H1 (cell line): ENCODE results near the gene SIPA1L3. TPM values are rescaled to one million over a fixed set of nuclear protein-coding genes. Genes with fewer than 3 reads are reported as not detected.

Experiments
- CTCF ChIA-PET: fragments of 300-600 bp; sonication (Branson Sonifier 250); formaldehyde crosslinking; loops from one replicate; lab custom pipeline; 2021; ENCODE audit not compliant: partially characterized antibody; lab: Charles Lee
- POLR2A ChIA-PET: fragments of 300-600 bp; sonication (Branson Sonifier 250); formaldehyde crosslinking; loops from one replicate; lab custom pipeline; 2021; ENCODE audit warnings: inconsistent platforms; ENCODE audit not compliant: partially characterized antibody; lab: Charles Lee
- DNase-seq, 2 experiments: peaks; one replicate each; pipeline versions ENCODE4 v3.0.0 to v3.0.0-alpha.2; 2010 to 2022; ENCODE audit warnings: low spot score in 2 of 2, low read depth in 1 of 2, mixed read lengths in 1 of 2
- FAIRE-seq: peaks from 2 replicates; lab custom pipeline; 2011; peaks lifted over from hg19 to GRCh38; lab: Jason Lieb, UNC
- H2AFZ ChIP-seq: 2 replicates; pipeline ENCODE4 v1.8.1; 2012; ENCODE audit warnings: low read length, inconsistent platforms
- H2AK5ac ChIP-seq: 2 replicates; pipeline ENCODE4 v1.6.1; 2013; ENCODE audit warnings: low read depth, low read length
- H2BK120ac ChIP-seq: replicated peaks from 2 replicates; pipeline ENCODE3; 2013; ENCODE audit warnings: low read depth, low read length, inconsistent platforms
- H2BK12ac ChIP-seq: 2 replicates; pipeline ENCODE4 v1.6.1; 2013; ENCODE audit warnings: low read depth, low read length
- H2BK15ac ChIP-seq: 2 replicates; pipeline ENCODE4 v1.6.1; 2013; ENCODE audit warnings: low read length
- H2BK20ac ChIP-seq: 2 replicates; pipeline ENCODE4 v1.6.1; 2013; ENCODE audit warnings: low read length
- H2BK5ac ChIP-seq: 2 replicates; pipeline ENCODE4 v1.6.1; 2013; ENCODE audit warnings: low read depth, low read length
- H3K14ac ChIP-seq: 2 replicates; pipeline ENCODE4 v1.6.1; 2013; ENCODE audit warnings: inconsistent platforms; ENCODE audit not compliant: insufficient read length
- H3K18ac ChIP-seq: 2 replicates; pipeline ENCODE4 v1.6.1; 2013; ENCODE audit warnings: low read length; ENCODE audit errors: extremely low read depth
- H3K23ac ChIP-seq: 2 replicates; pipeline ENCODE4 v1.6.1; 2013; ENCODE audit warnings: inconsistent platforms; ENCODE audit not compliant: insufficient read length
- H3K23me2 ChIP-seq: 2 replicates; pipeline ENCODE4 v1.6.1; 2013; ENCODE audit warnings: low read depth, low read length
- H3K27ac ChIP-seq: 2 replicates; pipeline ENCODE4 v1.6.1; 2011; ENCODE audit warnings: low read depth, low read length, inconsistent platforms
- H3K27me3 ChIP-seq, 4 experiments: replicated peaks in 1 of 4; 1 replicate in 1 of 4; 2 replicates in 3 of 4; pipeline versions ENCODE4 v1.6.1 to v1.8.1; 2011 to 2013; ENCODE audit warnings: low read length in 3 of 4, mild to moderate bottlenecking in 3 of 4, inconsistent platforms in 2 of 4, mixed read lengths in 2 of 4, moderate library complexity in 1 of 4; ENCODE audit not compliant: control insufficient read depth in 3 of 4, insufficient read depth in 3 of 4; ENCODE audit errors: extremely low read depth in 1 of 4
- H3K36me3 ChIP-seq, 4 experiments: 2 replicates each; pipeline versions ENCODE4 v1.6.1 to v1.8.1; 2011 to 2013; ENCODE audit warnings: mild to moderate bottlenecking in 4 of 4, low read length in 3 of 4, moderate library complexity in 2 of 4, control low read depth in 1 of 4, inconsistent platforms in 1 of 4; ENCODE audit not compliant: insufficient read depth in 4 of 4, control insufficient read depth in 2 of 4
- H3K4ac ChIP-seq: replicated peaks from 2 replicates; pipeline ENCODE3; 2013; ENCODE audit warnings: low read length, low read depth, mixed read lengths, inconsistent platforms; ENCODE audit not compliant: insufficient read length
- H3K4me1 ChIP-seq, 4 experiments: replicated peaks in 1 of 4; 1 replicate in 1 of 4; 2 replicates in 3 of 4; pipeline versions ENCODE4 v1.6.1 to v1.8.1; 2011 to 2013; ENCODE audit warnings: low read length in 3 of 4, inconsistent platforms in 2 of 4, mixed read lengths in 1 of 4; ENCODE audit not compliant: insufficient read depth in 4 of 4, control insufficient read depth in 3 of 4
- H3K4me2 ChIP-seq, 2 experiments: 2 replicates each; pipeline versions ENCODE4 v1.6.1 to v1.8.1; 2011 to 2013; ENCODE audit warnings: low read depth in 2 of 2, low read length in 2 of 2, control low read depth in 1 of 2, inconsistent platforms in 1 of 2, mild to moderate bottlenecking in 1 of 2; ENCODE audit not compliant: insufficient read depth in 1 of 2
- H3K4me3 ChIP-seq, 4 experiments: fragments of 200-600, 300-600 bp in 1 of 4; sonication (generic), shearing (Covaris generic), sonication (Bioruptor Twin) in 1 of 4; 2 replicates each; pipeline versions ENCODE4 v1.5.1 to v1.8.1; 2011 to 2016; ENCODE audit warnings: low read length in 4 of 4, low read depth in 3 of 4, control low read depth in 2 of 4, inconsistent platforms in 2 of 4, mild to moderate bottlenecking in 2 of 4, mixed read lengths in 1 of 4, moderate library complexity in 1 of 4; ENCODE audit not compliant: insufficient read depth in 2 of 4; ENCODE audit errors: extremely low read depth in 1 of 4
- H3K56ac ChIP-seq: replicated peaks from 2 replicates; pipeline ENCODE3; 2013; ENCODE audit warnings: low read depth, mild to moderate bottlenecking, mixed read lengths, low read length, inconsistent platforms; ENCODE audit not compliant: insufficient read length
- H3K79me1 ChIP-seq: 2 replicates; pipeline ENCODE4 v1.6.1; 2013; ENCODE audit warnings: low read depth, low read length, control low read depth
- H3K79me2 ChIP-seq, 2 experiments: 2 replicates each; pipeline versions ENCODE4 v1.6.1 to v1.8.1; 2012 to 2013; ENCODE audit warnings: low read length in 2 of 2, mild to moderate bottlenecking in 2 of 2, inconsistent platforms in 1 of 2; ENCODE audit not compliant: insufficient read depth in 2 of 2, control insufficient read depth in 1 of 2
- H3K9ac ChIP-seq, 4 experiments: replicated peaks in 1 of 4; 1 replicate in 1 of 4; 2 replicates in 3 of 4; pipeline versions ENCODE4 v1.6.1 to v1.8.1; 2011 to 2013; ENCODE audit warnings: low read depth in 3 of 4, low read length in 3 of 4, control low read depth in 2 of 4, mild to moderate bottlenecking in 2 of 4, moderate library complexity in 2 of 4, inconsistent platforms in 1 of 4; ENCODE audit errors: extremely low read depth in 1 of 4
- H3K9me3 ChIP-seq, 2 experiments: 2 replicates each; pipeline versions ENCODE4 v1.6.1 to v1.8.1; 2012 to 2013; ENCODE audit warnings: mild to moderate bottlenecking in 2 of 2, moderate library complexity in 2 of 2, control low read depth in 1 of 2, inconsistent platforms in 1 of 2, low read depth in 1 of 2, low read length in 1 of 2, mixed read lengths in 1 of 2; ENCODE audit not compliant: insufficient read depth in 2 of 2
- H4K20me1 ChIP-seq, 2 experiments: replicated peaks in 1 of 2; 2 replicates each; pipeline versions ENCODE3 to v1.8.1; 2011 to 2013; ENCODE audit warnings: inconsistent platforms in 2 of 2, low read length in 2 of 2, mild to moderate bottlenecking in 1 of 2; ENCODE audit not compliant: insufficient read depth in 2 of 2, control insufficient read depth in 1 of 2
- H4K5ac ChIP-seq: 2 replicates; pipeline ENCODE4 v1.6.1; 2013; ENCODE audit warnings: low read length, low read depth, mixed read lengths, inconsistent platforms; ENCODE audit not compliant: insufficient read length
- H4K8ac ChIP-seq: 2 replicates; pipeline ENCODE4 v1.8.0; 2013; ENCODE audit warnings: mild to moderate bottlenecking, moderate library complexity, low read length, inconsistent platforms; ENCODE audit not compliant: insufficient read depth; ENCODE audit errors: extremely low read depth
- H4K91ac ChIP-seq: replicated peaks from 2 replicates; pipeline ENCODE3; 2013; ENCODE audit warnings: low read length, mixed read lengths, inconsistent platforms; ENCODE audit not compliant: insufficient read length
- ASH2L ChIP-seq: fragments of 200-600, 300-600 bp; sonication (generic); IDR thresholded peaks from one replicate; pipeline ENCODE4 v1.7.1; 2017; ENCODE audit warnings: low read length
- BCL11A ChIP-seq, 2 experiments: IDR thresholded peaks; one replicate each; pipeline ENCODE4 v1.6.1; 2011; ENCODE audit warnings: low read depth in 2 of 2, low read length in 2 of 2, mild to moderate bottlenecking in 2 of 2
- BRCA1 ChIP-seq: IDR thresholded peaks from 2 replicates; pipeline ENCODE4 v1.6.1; 2012; ENCODE audit warnings: low read depth, low read length, improper control_type of control experiment
- CTCF ChIP-seq, 3 experiments: IDR thresholded peaks; 1 replicate in 2 of 3; 2 replicates in 1 of 3; pipeline versions ENCODE4 v1.5.1 to v1.6.1; 2011; ENCODE audit warnings: low read length in 3 of 3, mild to moderate bottlenecking in 3 of 3, inconsistent platforms in 2 of 3, low read depth in 1 of 3, moderate library complexity in 1 of 3; ENCODE audit not compliant: insufficient read depth in 1 of 3; ENCODE audit errors: control extremely low read depth in 1 of 3
- EGR1 ChIP-seq: IDR thresholded peaks from 2 replicates; pipeline ENCODE4 v1.6.1; 2011; ENCODE audit warnings: low read depth, low read length, borderline replicate concordance
- KDM1A ChIP-seq: fragments of 200-600, 300-600 bp; sonication (generic); IDR thresholded peaks from 2 replicates; pipeline ENCODE4 v1.7.1; 2016; ENCODE audit warnings: mild to moderate bottlenecking, low read length, borderline replicate concordance
- SIRT6 ChIP-seq: IDR thresholded peaks from one replicate; pipeline ENCODE4 v1.7.1; 2012; ENCODE audit warnings: low read length, inconsistent platforms
- TAF7 ChIP-seq: optimal IDR thresholded peaks from 2 replicates; pipeline ENCODE3; 2011; ENCODE audit warnings: low read depth, mild to moderate bottlenecking, inconsistent platforms, low read length, moderate library complexity, borderline replicate concordance
- TBP ChIP-seq: IDR thresholded peaks from 2 replicates; pipeline ENCODE4 v1.6.1; 2011; ENCODE audit warnings: low read depth, low read length, improper control_type of control experiment
- TEAD4 ChIP-seq: IDR thresholded peaks from 2 replicates; pipeline ENCODE4 v1.6.1; 2012; ENCODE audit warnings: low read depth, low read length, inconsistent platforms, mixed read lengths
- WGBS, 2 experiments: shearing (Covaris generic) in 1 of 2; methylation state at CpG; one replicate each; pipeline versions ENCODE4 v1.1.6 to v1.1.7; 2013 to 2015; ENCODE audit warnings: low lambda C conversion rate in 2 of 2, mixed read lengths in 2 of 2, inconsistent platforms in 1 of 2, low coverage in 1 of 2, missing lambda C conversion rate in 1 of 2; ENCODE audit not compliant: insufficient replicate concordance in 2 of 2, insufficient coverage in 1 of 2, insufficient read length in 1 of 2; ENCODE audit errors: extremely low coverage in 1 of 2, missing lambda C conversion rate in 1 of 2; 5-methylcytosine and 5-hydroxymethylcytosine counted together
- polyA plus RNA-seq, 7 experiments: library from polyadenylated mRNA; depleted of rRNA in 3 of 7; stranded (reverse) in 5 of 7; unstranded in 2 of 7; fragments of >200 nt in 5 of 7; fragments of 200-250 nt in 2 of 7; gene quantifications; 1 replicate in 5 of 7; 2 replicates in 1 of 7; 4 replicates in 1 of 7; pipeline versions ENCODE4 v1.2.1 to v1.2.3, GENCODE V29; 2011 to 2013; ENCODE audit warnings: missing spikeins in 2 of 7, mixed read lengths in 2 of 7
- total RNA-seq: library from RNA; stranded (reverse); fragmentation: NEBNext Ultra II Directional; extraction: Animal tissue kit (Norgen Biotek cat#: 25700); gene quantifications from 2 replicates; pipeline ENCODE4 v1.2.1, GENCODE V29; 2021

The SIPA1L3 gene
- total and polyA plus RNA-seq, 2 of the 8 experiments (the other 6 are each of a cell fraction or from before 2014, with no cell fraction given), result 15.0 to 54.9 TPM

- H3K4me1 ChIP-seq, result peaks cover 13 to 27% (median 22%) of the 10 kb centered on the region in 4 experiments
- no peak overlapping the region for H2AFZ ChIP-seq
- no peaks in the 10 kb centered on the region for H4K20me1 ChIP-seq
- H3K36me3 ChIP-seq, result no peaks in the 10 kb centered on the region
- H2BK15ac ChIP-seq, result no peak overlapping the region
- peak overlapping the region; percentile 41 for H3K4ac ChIP-seq
- H3K4me3 ChIP-seq, result peak overlapping the region; percentile 31 to 50 (median 40); a peak in 6 of 8 replicates
- peak overlapping the region; percentile 87 for H3K27ac ChIP-seq
- H3K79me2 ChIP-seq, result peaks cover 0 to 29% of the 10 kb centered on the region in 2 experiments; a peak in 2 of 4 replicates
- no peak overlapping the region for H3K23ac ChIP-seq
- H2BK20ac ChIP-seq, result no peak overlapping the region
- no peak overlapping the region for H3K14ac ChIP-seq
- FAIRE-seq (peak; percentile 98), DNase-seq (peak in 1 of 2 experiments; percentile 78)
- H3K9ac ChIP-seq, result peak overlapping the region in 3 of 4 experiments; percentile 64 to 83 (median 82); a peak in 6 of 7 replicates
- peaks cover 5% of the 10 kb centered on the region for H3K79me1 ChIP-seq
- CTCF ChIA-PET, result interaction anchor here (0.7 to 2.8 kb wide), 11 partner anchors 13 to 99 kb away, joined by 3 to 14 read pairs (median 4); partner anchors contain the start of gene WDR87
- H3K9me3 ChIP-seq, result no peaks in the 10 kb centered on the region
- no peaks in the 10 kb centered on the region for H3K27me3 ChIP-seq
- peak overlapping the region; percentile 78 for H4K91ac ChIP-seq
- POLR2A ChIA-PET, result interaction anchor here (0.6 to 4.7 kb wide), 23 partner anchors 8 to 206 kb away, joined by 3 to 66 read pairs (median 6); partner anchors contain the start of genes SIPA1L3 and WDR87
- H2AK5ac ChIP-seq, result peak overlapping the region; percentile 89; the same call in 1 of the 2 replicates
- H2BK12ac ChIP-seq, result peak overlapping the region; percentile 5; the same call in 1 of the 2 replicates
- H3K18ac ChIP-seq, result peak overlapping the region; percentile 67
- H4K8ac ChIP-seq, result no peak overlapping the region
- no peaks in the 10 kb centered on the region; the same call in 1 of the 2 replicates for H3K23me2 ChIP-seq
- H3K56ac ChIP-seq, result no peak overlapping the region
- H2BK120ac ChIP-seq, result no peak overlapping the region
- peak overlapping the region; percentile 58 to 73 for H3K4me2 ChIP-seq
- H4K5ac ChIP-seq, result peak overlapping the region; percentile 54
- peak overlapping the region; percentile 76 for H2BK5ac ChIP-seq
- 28% methylated on average over 15 of the region's 15 CpGs; no CpG with 5 or more reads in 1 of the 2 experiments for WGBS, 2 experiments
- no peak for TF ChIP-seq ASH2L
- no peak for TF ChIP-seq BCL11A (IDR thresholded peaks at IDR 0.05; ENCODE audit: low read depth in 2 of 2, low read length in 2 of 2)
- no peak for TF ChIP-seq BRCA1
- no peak for TF ChIP-seq EGR1
- peak; percentile 95 for TF ChIP-seq TBP
- no peak for TF ChIP-seq KDM1A
- no peak for TF ChIP-seq TEAD4
- peak; percentile 63 for TF ChIP-seq TAF7
- TF ChIP-seq CTCF (IDR thresholded peaks at IDR 0.05; ENCODE audit: control extremely low read depth in 1 of 3, insufficient read depth in 1 of 3, low read depth in 1 of 3, low read length in 3 of 3), result no peak
- no peak for TF ChIP-seq SIRT6
These were observed 97.7 kb downstream of the SIPA1L3 start for GRCh38 chr19:38004521-38005223.
